Stimulated activated CD8-positive, alpha-beta memory T cell treated with anti-CD3 and anti-CD28 coated beads, Interleukin-4, amount 100 ng/mL, for 4 hours (primary cell): Measurements from ENCODE around the gene LILRB1.
"Not testable (repeated sequence)": the region's sequence is repeated elsewhere in the genome, so short reads cannot be mapped to it uniquely, and the experiment has no call there.

Source experiments
- DNase-seq, 2 donors: peaks; one replicate each; pipeline ENCODE4 v3.0.0-alpha.2; 2020; ENCODE audit warnings: low read depth in 2 of 2, low spot score in 1 of 2

Gene LILRB1

GRCh38 chr19:54630262-54630661 lies at the start of gene LILRB1:
LILRB1 (plus strand) TSS chr19:54630484; CDS start chr19:54631074, 590 bp downstream.
- DNase-seq, result not testable (repeated sequence)

GRCh38 chr19:54586397-54586796 lies 43.9 kb upstream of the LILRB1 start:
- DNase-seq, result no peak

GRCh38 chr19:54587026-54587425 lies 43.3 kb upstream of the LILRB1 start:
- DNase-seq, result no peak

- DNase-seq, result not testable (repeated sequence)
These were observed 36.8 kb upstream of the LILRB1 start, which contains the start of gene LILRA1 for GRCh38 chr19:54593445-54593844. LILRA1 (plus strand) TSS chr19:54593632; CDS start chr19:54594245, 613 bp downstream.

GRCh38 chr19:54593931-54594626 lies 36.2 kb upstream of the LILRB1 start:
- DNase-seq, result not testable (repeated sequence)

- DNase-seq, result no peak
These were observed 35.5 kb upstream of the LILRB1 start for GRCh38 chr19:54594737-54595136.

- not testable (repeated sequence) for DNase-seq
These were observed 34.4 kb upstream of the LILRB1 start for GRCh38 chr19:54595680-54596436.

- no peak for DNase-seq
These were observed 30.1 kb upstream of the LILRB1 start for GRCh38 chr19:54600212-54600611.

- DNase-seq, result no peak
These were observed 24.1 kb upstream of the LILRB1 start for GRCh38 chr19:54606230-54606629.

GRCh38 chr19:54606891-54607784 lies 23.1 kb upstream of the LILRB1 start:
- no peak for DNase-seq

- no peak for DNase-seq
These were observed 22.5 kb upstream of the LILRB1 start for GRCh38 chr19:54607785-54608150.

- no peak for DNase-seq
These were observed 22.1 kb upstream of the LILRB1 start for GRCh38 chr19:54608205-54608604.

- DNase-seq, result no peak
These were observed 21.5 kb upstream of the LILRB1 start for GRCh38 chr19:54608792-54609191.

GRCh38 chr19:54609356-54609791 lies 20.9 kb upstream of the LILRB1 start:
- DNase-seq, result no peak

GRCh38 chr19:54612428-54612827 lies 17.9 kb upstream of the LILRB1 start:
- DNase-seq, result no peak

- DNase-seq, result no peak
These were observed 15.6 kb upstream of the LILRB1 start for GRCh38 chr19:54614726-54615125.

GRCh38 chr19:54616057-54616456 lies 14.2 kb upstream of the LILRB1 start:
- no peak for DNase-seq

GRCh38 chr19:54616821-54617560 lies 13.3 kb upstream of the LILRB1 start:
- DNase-seq, result no peak

GRCh38 chr19:54620464-54620863 lies 9.8 kb upstream of the LILRB1 start:
- no peak for DNase-seq

GRCh38 chr19:54622431-54622830 lies 7.9 kb upstream of the LILRB1 start:
- no peak for DNase-seq

- DNase-seq, result not testable (repeated sequence)
These were observed 6.0 kb upstream of the LILRB1 start for GRCh38 chr19:54624234-54624633.
